Hair follicle dermal papilla cell (primary cell): Measurements from ENCODE around the gene ODAD4. TPM values are rescaled to one million over a fixed set of nuclear protein-coding genes. Genes with fewer than 3 reads are reported as not detected.

Experiments
- total RNA-seq: library from RNA; depleted of rRNA; stranded (reverse); fragments of >200 nt; gene quantifications from 2 replicates; pipeline ENCODE4 v1.2.3, GENCODE V29; 2012

Gene ODAD4, protein sequence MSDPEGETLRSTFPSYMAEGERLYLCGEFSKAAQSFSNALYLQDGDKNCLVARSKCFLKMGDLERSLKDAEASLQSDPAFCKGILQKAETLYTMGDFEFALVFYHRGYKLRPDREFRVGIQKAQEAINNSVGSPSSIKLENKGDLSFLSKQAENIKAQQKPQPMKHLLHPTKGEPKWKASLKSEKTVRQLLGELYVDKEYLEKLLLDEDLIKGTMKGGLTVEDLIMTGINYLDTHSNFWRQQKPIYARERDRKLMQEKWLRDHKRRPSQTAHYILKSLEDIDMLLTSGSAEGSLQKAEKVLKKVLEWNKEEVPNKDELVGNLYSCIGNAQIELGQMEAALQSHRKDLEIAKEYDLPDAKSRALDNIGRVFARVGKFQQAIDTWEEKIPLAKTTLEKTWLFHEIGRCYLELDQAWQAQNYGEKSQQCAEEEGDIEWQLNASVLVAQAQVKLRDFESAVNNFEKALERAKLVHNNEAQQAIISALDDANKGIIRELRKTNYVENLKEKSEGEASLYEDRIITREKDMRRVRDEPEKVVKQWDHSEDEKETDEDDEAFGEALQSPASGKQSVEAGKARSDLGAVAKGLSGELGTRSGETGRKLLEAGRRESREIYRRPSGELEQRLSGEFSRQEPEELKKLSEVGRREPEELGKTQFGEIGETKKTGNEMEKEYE
- total RNA-seq: 0.97 and 1.3 TPM in 2 replicates

DNA sequence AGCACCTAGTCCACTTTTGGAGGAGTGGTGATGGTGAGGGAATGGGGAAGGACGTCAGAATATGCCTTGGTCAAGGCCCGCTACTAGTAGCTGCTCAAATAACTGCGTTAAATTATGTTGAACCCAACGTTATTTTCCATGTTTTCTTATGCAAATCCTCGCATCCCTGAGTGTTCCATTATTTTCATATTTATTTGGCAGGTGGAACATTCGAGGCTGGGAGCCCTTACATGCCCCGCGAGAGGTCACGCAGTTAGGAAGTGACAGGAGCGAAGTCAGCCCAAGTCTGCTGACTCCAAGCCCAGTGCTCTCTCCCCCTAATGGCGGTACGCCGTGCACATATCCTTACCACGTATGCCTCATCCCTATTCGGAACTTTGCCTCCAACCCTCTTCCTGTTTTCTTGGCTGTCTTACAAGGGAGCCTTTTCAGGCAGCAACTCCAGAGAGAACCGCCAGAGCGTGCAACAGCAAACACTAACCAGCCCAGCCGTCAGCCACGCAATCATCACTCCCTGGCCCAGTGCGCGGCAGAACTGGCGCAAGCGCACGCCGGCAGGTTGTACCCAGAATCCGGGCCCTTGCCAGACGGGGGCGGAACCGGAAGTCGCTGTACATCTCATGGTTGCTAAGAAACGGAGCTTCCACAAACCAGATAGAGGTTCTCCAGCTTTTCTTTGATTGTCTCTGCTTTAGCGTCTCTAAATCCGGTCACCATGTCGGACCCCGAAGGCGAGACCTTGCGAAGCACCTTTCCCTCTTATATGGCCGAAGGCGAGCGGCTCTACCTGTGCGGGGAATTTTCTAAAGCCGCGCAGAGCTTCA is at the start of gene ODAD4:
ODAD4 (plus strand) TSS at position 609 of the 824 bp plus-strand sequence; CDS start at position 716, 107 bp downstream.

DNA sequence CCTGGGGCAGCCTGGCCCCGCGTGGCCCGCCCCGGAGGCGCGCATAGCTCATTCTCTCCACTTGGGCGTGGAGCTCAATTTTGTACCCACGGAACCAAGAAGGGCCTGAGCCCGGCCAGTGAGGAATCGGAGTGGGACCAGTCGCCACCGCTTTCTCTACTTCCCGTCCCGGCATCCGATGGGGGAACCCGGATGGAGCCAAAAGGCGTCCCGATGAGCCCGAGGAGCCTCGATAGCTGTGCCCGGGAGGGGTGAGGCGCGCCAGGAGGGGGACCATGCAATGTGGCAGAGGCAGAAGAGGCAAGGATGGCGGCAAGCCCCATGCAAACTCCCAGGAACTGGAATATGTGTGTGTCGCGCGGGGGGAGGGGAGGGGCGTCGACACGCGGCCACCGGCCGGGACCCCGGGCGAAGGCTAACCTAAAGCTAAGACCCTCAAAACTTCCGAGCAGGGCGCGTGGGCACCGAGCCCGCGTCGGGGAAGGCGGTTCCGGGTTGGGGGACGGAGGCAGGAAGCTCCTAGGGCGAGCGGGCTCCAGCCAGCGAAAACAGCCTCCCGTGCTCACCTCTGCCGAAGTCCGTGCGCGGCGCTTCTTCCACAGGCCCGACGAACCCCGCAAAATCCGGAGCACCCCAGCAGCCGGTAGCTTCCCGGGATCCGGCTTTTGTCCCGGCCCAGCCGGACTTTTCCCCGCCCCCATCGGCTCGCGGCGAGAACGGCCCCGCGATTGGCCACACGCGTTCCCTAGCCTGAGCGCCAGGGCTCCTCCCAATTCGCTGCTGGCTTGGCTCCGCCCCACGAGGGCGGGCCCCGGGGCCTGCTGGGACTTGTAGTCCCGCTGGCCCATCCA is 11.9 kb upstream of the ODAD4 start, which contains the start of gene ACLY:
ACLY (minus strand) TSS at position 638 of the 851 bp plus-strand sequence. CDS start 5,078 bp downstream, outside the sequence.

DNA sequence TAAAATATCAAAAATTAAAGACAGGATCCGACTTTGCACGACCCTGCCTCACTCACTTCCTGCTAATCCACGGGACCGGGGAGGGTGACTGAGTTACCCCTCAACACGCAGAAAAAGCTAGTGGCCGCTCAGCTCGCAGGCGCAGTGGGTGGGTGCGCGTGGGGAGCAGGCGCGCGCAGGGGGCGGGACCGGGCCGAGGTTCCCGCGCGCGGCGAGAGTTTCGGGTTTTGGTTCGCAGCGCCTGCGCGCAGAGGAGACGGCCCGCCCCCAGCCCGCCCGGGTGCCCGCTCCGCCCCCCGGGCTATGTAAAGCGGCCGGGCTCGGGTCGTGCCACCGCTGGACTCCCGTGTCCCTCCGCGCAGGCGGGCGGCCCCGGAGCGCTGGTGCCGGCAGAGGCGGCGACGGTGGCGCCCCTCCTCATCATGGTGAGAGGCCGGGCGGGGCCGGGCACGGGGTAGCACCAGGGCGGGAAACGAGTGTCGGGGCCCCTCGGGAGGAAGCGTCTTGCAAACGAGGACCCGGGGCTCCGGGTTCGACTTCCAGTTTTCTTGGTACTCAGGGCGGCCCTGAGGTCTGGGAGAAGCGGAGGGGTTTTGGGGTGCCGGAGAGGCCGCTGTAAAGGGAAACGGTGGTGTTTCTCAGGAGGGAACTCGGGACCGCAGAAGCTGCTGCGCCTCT is 36.2 kb downstream of the ODAD4 start, which contains the start of gene CNP:
CNP (plus strand) TSS at position 333 of the 678 bp plus-strand sequence; CDS start at position 423, 90 bp downstream.

Other genes with a start within 250 kb of the ODAD4 start
- 87.1 and 101 TPM in 2 replicates for gene EIF1, start 241.7 kb upstream of the ODAD4 start, total RNA-seq
- gene GAST, start 218.3 kb upstream of the ODAD4 start, total RNA-seq: not detected in 2 replicates
- gene HAP1, start 196.0 kb upstream of the ODAD4 start, total RNA-seq: under 0.01 TPM in 1 of 2 replicates, not detected in the other
- 8.5 and 10.4 TPM in 2 replicates for gene JUP, start 143.9 kb upstream of the ODAD4 start, total RNA-seq
- gene P3H4, start 118.7 kb upstream of the ODAD4 start, total RNA-seq: 53.8 and 72.7 TPM in 2 replicates
- 336 and 351 TPM in 2 replicates for gene FKBP10, start 117.6 kb upstream of the ODAD4 start, total RNA-seq
- 74.8 and 97.8 TPM in 2 replicates for gene NT5C3B, start 94.4 kb upstream of the ODAD4 start, total RNA-seq
- gene KLHL10, start 92.8 kb upstream of the ODAD4 start, total RNA-seq: 0.12 and 1.3 TPM in 2 replicates
- 27.1 and 33.9 TPM in 2 replicates for gene KLHL11, start 65.2 kb upstream of the ODAD4 start, total RNA-seq
- 341 and 379 TPM in 2 replicates for gene ACLY, start 11.7 kb upstream of the ODAD4 start, total RNA-seq
- 93.0 and 95.2 TPM in 2 replicates for gene CNP, start 36.2 kb downstream of the ODAD4 start, total RNA-seq
- gene DNAJC7, start 86.8 kb downstream of the ODAD4 start, total RNA-seq: 63.1 and 64.8 TPM in 2 replicates
- 46.8 and 50.3 TPM in 2 replicates for gene NKIRAS2, start 89.5 kb downstream of the ODAD4 start, total RNA-seq
- 0.49 TPM in 2 replicates for gene C17orf113, start 120.0 kb downstream of the ODAD4 start, total RNA-seq
- not detected in 2 replicates for gene ZNF385C, start 167.9 kb downstream of the ODAD4 start, total RNA-seq
- 19.6 and 19.8 TPM in 2 replicates for gene DHX58, start 182.1 kb downstream of the ODAD4 start, total RNA-seq
- 8.5 and 9.2 TPM in 2 replicates for gene KAT2A, start 190.8 kb downstream of the ODAD4 start, total RNA-seq
- gene HSPB9, start 192.2 kb downstream of the ODAD4 start, total RNA-seq: not detected in 2 replicates
- 94.3 and 113 TPM in 2 replicates for gene RAB5C, start 224.4 kb downstream of the ODAD4 start, total RNA-seq